Aorta (tissue), 5 donors: ENCODE measurements around the gene DCAF7. TPM values are rescaled to one million over a fixed set of nuclear protein-coding genes. Genes with fewer than 3 reads are reported as not detected.
A peak's percentile ranks its signal among the peaks of the same experiment; 100 is the strongest.

ENCODE experiments used
- ATAC-seq: fragments of 200-7000 bp; cut with Tn5 transposase; one replicate; pipeline ENCODE4 v1.9.1; 2022; ENCODE audit warnings: moderate library complexity; ENCODE audit not compliant: low FRiP score
- DNase-seq, 2 donors: peaks; one replicate each; pipeline ENCODE4 v3.0.0-alpha.2; 2020
- H3K27ac ChIP-seq, 2 donors: one replicate each; pipeline ENCODE4 v1.5.1; 2013; ENCODE audit warnings: low read length in 2 of 2, mild to moderate bottlenecking in 2 of 2, moderate library complexity in 2 of 2, control low read depth in 1 of 2, inconsistent platforms in 1 of 2, low read depth in 1 of 2
- H3K27me3 ChIP-seq, 2 donors: one replicate each; pipeline ENCODE4 v1.6.1; 2013; ENCODE audit warnings: control low read depth in 1 of 2, low read length in 1 of 2, mild to moderate bottlenecking in 1 of 2, moderate library complexity in 1 of 2; ENCODE audit not compliant: insufficient read depth in 2 of 2, control insufficient read depth in 1 of 2
- H3K36me3 ChIP-seq, 2 donors: one replicate each; pipeline ENCODE4 v1.6.1; 2013; ENCODE audit warnings: control low read depth in 1 of 2, low read length in 1 of 2, mild to moderate bottlenecking in 1 of 2; ENCODE audit not compliant: insufficient read depth in 2 of 2, control insufficient read depth in 1 of 2
- H3K4me1 ChIP-seq, 2 donors: one replicate each; pipeline ENCODE4 v1.6.1; 2013; ENCODE audit warnings: low read length in 2 of 2, control low read depth in 1 of 2, mild to moderate bottlenecking in 1 of 2, moderate library complexity in 1 of 2; ENCODE audit not compliant: insufficient read depth in 2 of 2, control insufficient read depth in 1 of 2
- H3K4me3 ChIP-seq, 2 donors: one replicate each; pipeline ENCODE4 v1.5.1; 2013; ENCODE audit warnings: low read length in 2 of 2, control low read depth in 1 of 2, mild to moderate bottlenecking in 1 of 2
- H3K9me3 ChIP-seq: one replicate; pipeline ENCODE4 v1.6.1; 2013; ENCODE audit warnings: mild to moderate bottlenecking, low read length; ENCODE audit not compliant: control insufficient read depth
- WGBS, 2 donors: extraction: QIAGEN DNeasy Blood & Tissue Kit; methylation state at CpG; one replicate each; pipeline ENCODE4 v1.1.7; 2013; 5-methylcytosine and 5-hydroxymethylcytosine counted together
- intact Hi-C, 2 donors: fragments of 100-400 bp; cut with DNase I; formaldehyde crosslinking; loops; one replicate each; pipeline versions ENCODE4 v1.14.2 to v1.15.0; 2022
- polyA plus RNA-seq, 2 donors: library from polyadenylated mRNA; stranded (reverse); fragments of 200-250 nt; gene quantifications; one replicate each; pipeline ENCODE4 v1.2.3, GENCODE V29; 2013
- total RNA-seq, 2 donors: library from RNA; stranded (reverse); fragmentation: NEBNext Ultra II Directional; extraction: Animal tissue kit (Norgen Biotek cat#: 25700); gene quantifications; one replicate each; pipeline ENCODE4 v1.2.1, GENCODE V29; 2021
- donor health status: healthy with polysubstance abuse.
- donor health status: Bipolar disorder and iron deficiency.
- donor health status: DM: no; HTN: no; CAD: no.
- donor health status: DM: no; HTN: no; CAD: no.
- donor health status: DM: yes; HTN: yes; CAD: no.

The DCAF7 gene
- total and polyA plus RNA-seq, 4 donors: 11.0 to 52.7 (median 27.0) TPM

DNA sequence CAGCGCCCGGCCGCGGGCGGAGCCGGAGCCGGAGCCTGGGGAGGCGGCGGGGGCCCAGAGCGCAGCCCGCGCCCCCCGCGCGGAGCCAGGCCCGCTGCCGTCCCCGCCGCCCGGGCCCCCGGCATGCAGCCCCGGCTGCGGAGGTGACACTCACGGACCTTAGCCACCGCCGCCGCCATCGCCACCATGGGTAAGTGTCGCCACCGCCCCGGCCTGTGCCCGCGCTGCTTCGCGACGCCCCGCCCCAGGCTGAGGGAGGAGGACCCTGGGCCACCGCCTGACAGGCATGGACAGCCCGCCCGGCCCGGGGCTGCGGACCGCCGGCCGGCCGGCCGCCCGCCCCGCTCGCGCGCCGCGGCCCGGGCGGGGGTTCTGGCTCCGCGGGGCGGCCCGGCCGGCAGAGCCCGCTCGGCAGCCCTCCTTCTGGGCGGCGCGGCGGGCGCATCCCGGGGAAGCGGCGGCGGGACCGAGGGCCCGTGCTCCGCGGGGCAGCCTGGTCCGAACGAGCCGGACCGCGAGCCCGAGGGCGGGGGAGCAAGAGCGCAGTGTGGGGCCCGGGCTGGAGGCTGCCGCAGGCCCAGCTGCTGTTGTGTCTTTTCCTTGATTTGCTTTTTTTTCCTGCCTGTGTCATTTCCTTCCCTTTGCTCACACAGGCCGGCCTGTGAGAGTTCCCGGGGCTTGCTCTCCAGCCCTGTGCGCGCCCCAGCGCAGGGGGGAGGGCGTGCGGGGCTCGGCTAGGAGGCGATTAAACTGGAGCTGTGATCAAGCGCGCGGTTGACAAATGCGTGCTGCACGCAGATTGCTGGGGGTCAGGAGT lies 72.5 kb downstream of the DCAF7 start:
- intact Hi-C loops: loop anchor here in 1 of 2 donors (5.0 kb wide), 1 partner anchor 75 kb away; no protein-coding TSS in a partner anchor
- ATAC-seq (peak; percentile 1), DNase-seq (peak; percentile 86 to 91)
- peak overlapping the region; percentile 74 to 93 for H3K4me3 ChIP-seq
- peak overlapping the region; percentile 34 to 73 for H3K27ac ChIP-seq
- WGBS, 2 donors: 0 to 1% methylated on average over 58 to 100 of the region's 100 CpGs
- no peaks in the 10 kb centered on the region for H3K27me3 ChIP-seq
- peaks cover 2 to 5% of the 10 kb centered on the region in 2 donors for H3K4me1 ChIP-seq
- H3K36me3 ChIP-seq: no peaks in the 10 kb centered on the region
- no peaks in the 10 kb centered on the region for H3K9me3 ChIP-seq

DNA sequence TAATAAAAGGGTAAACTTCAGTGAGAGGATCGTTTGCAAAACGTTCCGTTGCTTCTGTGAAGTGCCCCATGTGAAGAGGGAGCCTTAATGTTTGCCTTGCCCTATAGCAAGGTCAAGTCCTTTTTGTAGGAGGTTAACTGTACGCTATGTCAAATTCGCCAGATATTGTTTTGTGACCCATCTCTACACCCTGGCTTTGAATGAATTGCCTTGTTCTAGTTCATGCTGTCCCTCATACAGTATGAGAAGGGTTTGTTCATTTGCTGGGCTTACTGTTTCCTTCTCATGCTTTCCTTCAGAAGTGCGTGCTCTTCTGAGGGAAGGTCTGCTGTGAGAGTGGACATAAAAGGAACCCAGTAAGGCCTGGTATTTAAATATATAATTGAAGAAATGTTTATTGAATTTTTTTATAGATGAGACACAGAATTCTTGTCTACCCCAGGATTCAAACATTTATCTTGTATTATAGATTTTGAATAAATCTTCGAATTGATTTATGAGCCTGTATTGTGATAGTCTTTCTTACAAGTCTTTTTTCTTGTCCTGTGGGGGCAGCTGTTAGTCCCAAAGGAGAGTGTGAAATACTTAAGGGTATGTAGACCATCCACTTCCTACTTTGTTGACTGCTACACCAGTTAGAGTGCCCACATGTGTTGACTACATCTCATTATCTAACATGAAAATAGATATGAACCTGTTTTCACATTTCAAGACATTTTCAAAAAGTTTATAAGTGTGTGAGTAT lies 73.7 kb downstream of the DCAF7 start:
- DNase-seq (no peak), ATAC-seq (no peak)
- 49 to 51% methylated on average over 7 of the region's 7 CpGs for WGBS, 2 donors
- H3K4me1 ChIP-seq: peaks cover 2 to 5% of the 10 kb centered on the region in 2 donors
- H3K4me3 ChIP-seq: peak overlapping the region in 1 of 2 donors; percentile 93
- H3K27ac ChIP-seq: no peak overlapping the region
- intact Hi-C loops: loop anchor here in 1 of 2 donors (5.0 kb wide), 1 partner anchor 73 kb away; no protein-coding TSS in a partner anchor
- H3K27me3 ChIP-seq: no peaks in the 10 kb centered on the region
- no peaks in the 10 kb centered on the region for H3K36me3 ChIP-seq
- H3K9me3 ChIP-seq: no peaks in the 10 kb centered on the region

DNA sequence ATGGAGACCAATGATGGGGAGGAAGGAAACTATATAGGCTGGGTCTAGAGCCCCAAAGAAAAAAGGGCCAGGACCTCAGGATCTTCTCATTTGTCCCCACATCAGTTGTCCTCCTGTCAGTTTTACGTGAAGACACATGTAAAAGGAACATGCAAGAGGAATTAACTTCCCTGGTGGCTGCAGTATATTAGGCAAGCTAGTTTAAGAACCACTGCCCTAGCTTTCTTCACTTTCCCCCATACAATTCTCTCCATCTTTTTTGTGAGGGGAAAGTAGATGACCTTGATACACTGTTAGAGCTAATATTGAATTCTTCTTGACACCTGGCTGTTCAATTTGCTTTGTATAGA lies 74.2 kb downstream of the DCAF7 start:
- no peak for ATAC-seq
- WGBS, 2 donors: 73 to 84% methylated on average over 1 of the region's 1 CpG
- Histone ChIP-seq H3K9me3 (no peaks in the 10 kb centered on the region), H3K4me3 (no peak overlapping the region), H3K36me3 (no peaks in the 10 kb centered on the region), H3K4me1 (peaks cover 2 to 5% of the 10 kb centered on the region in 2 donors), H3K27me3 (no peaks in the 10 kb centered on the region), H3K27ac (no peak overlapping the region)
- intact Hi-C loops: loop anchor here in 1 of 2 donors (5.0 kb wide), 1 partner anchor 73 kb away; no protein-coding TSS in a partner anchor
- DNase-seq: no peak

DNA sequence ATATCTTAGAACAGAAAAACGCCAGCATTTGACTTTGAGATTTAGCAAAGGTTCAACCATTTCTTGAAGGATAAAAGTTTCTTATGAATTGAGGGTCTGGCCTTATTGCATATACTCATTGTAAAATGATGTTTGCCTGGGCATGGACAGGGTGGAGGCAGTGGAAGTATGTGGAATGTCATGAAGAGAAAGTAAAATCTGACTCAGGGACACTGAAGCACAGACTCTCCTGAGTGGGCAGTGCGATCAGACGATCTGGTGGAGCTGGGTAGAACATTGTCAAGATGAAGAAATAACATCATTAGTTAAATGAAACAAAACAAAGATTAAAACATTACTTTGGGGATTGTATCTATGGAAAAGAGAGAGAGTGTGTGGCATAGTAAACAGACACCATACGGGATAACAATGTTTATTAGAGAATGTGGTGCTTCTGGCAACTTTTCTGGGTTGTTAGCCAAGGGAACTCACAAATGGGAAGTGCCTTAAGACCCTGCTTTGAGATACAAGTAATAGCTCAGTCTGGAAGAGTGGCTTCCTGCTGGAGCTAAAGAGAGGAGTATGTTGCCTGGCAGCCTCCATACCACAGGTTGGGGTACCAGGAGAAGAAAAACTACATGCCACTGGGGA lies 76.4 kb downstream of the DCAF7 start:
- ATAC-seq (no peak), DNase-seq (no peak)
- Histone ChIP-seq H3K9me3 (no peaks in the 10 kb centered on the region), H3K27me3 (no peaks in the 10 kb centered on the region), H3K4me1 (peaks cover 5 to 7% of the 10 kb centered on the region in 2 donors), H3K27ac (no peak overlapping the region), H3K36me3 (no peaks in the 10 kb centered on the region), H3K4me3 (no peak overlapping the region)
- WGBS, 2 donors: 53 to 55% methylated on average over 4 of the region's 4 CpGs
- intact Hi-C loops: no loop called here

DNA sequence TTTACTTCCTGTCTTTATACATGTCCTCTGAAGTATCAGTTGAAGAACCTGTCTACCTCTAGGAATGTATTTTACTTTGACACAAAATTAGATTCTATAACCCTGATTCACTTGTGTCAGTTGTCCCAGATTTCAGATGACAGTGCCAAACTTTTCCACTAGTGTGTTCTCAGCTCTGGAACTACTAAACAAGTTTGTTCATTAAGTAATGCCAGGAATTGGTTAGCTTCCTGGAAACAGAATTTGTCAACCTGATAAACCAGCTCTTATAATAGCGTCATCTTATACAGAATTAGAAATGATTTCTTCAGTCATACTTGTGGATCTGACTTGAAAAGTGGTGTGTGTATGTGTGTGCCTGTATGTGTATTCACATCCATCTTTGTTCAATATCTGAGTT lies 79.3 kb downstream of the DCAF7 start:
- Histone ChIP-seq H3K27ac (no peak overlapping the region), H3K4me1 (peaks cover 5 to 6% of the 10 kb centered on the region in 2 donors), H3K27me3 (no peaks in the 10 kb centered on the region), H3K4me3 (no peak overlapping the region), H3K9me3 (no peaks in the 10 kb centered on the region), H3K36me3 (peaks cover 5 to 6% of the 10 kb centered on the region in 2 donors)
- ATAC-seq (no peak), DNase-seq (no peak)
- intact Hi-C loops: no loop called here
- WGBS, 2 donors: 45 to 59% methylated on average over 1 of the region's 1 CpG

DNA sequence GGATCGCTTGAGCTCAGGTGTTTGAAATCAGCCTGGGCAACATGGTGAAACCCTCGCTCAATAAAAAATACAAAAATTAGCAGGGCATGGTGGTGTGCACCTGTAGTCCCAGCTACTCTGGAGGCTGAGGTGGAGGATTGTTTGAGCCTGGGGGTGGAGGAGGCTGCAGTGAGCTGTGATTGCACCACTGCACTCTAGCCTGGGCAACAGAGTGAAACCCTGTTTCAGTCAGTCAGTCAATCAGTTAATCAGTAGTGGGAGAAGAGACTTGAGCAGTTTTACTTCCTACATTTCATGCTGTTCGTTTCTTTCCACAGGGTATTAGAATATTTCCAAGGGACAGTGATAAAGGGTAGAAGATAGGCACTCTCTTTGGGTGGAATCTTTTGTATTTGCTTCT lies 80.8 kb downstream of the DCAF7 start:
- Histone ChIP-seq H3K9me3 (no peaks in the 10 kb centered on the region), H3K4me1 (peaks cover 2 to 5% of the 10 kb centered on the region in 2 donors), H3K4me3 (no peak overlapping the region), H3K27ac (no peak overlapping the region), H3K36me3 (peaks cover 7 to 8% of the 10 kb centered on the region in 2 donors), H3K27me3 (no peaks in the 10 kb centered on the region)
- DNase-seq (no peak), ATAC-seq (no peak)
- WGBS, 2 donors: 91 to 92% methylated on average over 3 of the region's 3 CpGs
- intact Hi-C loops: no loop called here

DNA sequence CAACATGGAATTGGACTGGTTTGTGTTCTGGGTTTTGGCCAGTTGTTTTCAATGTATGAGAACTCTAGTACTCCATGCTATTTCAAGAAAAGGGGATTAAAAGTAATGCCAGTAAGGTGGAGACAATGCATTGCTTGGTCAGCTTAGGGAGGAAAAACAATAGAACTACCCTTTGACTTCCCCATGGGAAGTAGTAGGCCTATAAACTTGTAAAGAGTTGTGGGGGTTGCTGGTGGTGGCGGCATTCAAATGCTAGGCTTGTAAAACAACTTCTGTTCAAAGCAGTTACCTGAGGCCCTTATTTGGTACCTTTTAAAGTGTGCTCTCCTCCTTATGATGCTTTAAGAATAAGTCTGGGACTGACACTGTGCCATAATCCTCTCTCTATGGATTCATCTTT lies 81.3 kb downstream of the DCAF7 start:
- H3K27ac ChIP-seq: no peak overlapping the region
- no peaks in the 10 kb centered on the region for H3K9me3 ChIP-seq
- H3K4me1 ChIP-seq: peaks cover 2 to 3% of the 10 kb centered on the region in 2 donors
- intact Hi-C loops: no loop called here
- H3K4me3 ChIP-seq: no peak overlapping the region
- WGBS, 2 donors: 95 to 99% methylated on average over 1 of the region's 1 CpG
- no peaks in the 10 kb centered on the region for H3K27me3 ChIP-seq
- no peak for ATAC-seq
- no peak for DNase-seq
- peaks cover 7 to 8% of the 10 kb centered on the region in 2 donors for H3K36me3 ChIP-seq

DNA sequence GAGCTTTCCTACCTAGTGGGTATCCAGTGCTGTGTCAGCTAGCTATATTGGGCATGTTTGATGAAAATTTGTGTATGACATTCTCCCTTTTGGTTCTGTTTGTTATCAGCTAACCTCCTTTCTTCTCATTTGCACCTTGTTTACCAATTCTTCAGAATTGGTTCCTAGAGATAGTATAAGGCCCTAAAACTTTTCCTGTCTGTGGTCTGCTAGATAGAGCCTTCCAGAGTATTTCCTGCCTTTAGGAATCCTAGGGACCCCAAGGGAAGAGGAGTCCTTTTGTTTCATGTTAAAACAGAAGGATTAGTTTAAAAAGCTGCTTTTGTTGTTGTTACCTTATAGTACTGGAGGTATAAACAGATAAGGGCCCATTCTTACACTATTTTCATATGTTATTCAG lies 83.5 kb downstream of the DCAF7 start:
- H3K9me3 ChIP-seq: no peaks in the 10 kb centered on the region
- intact Hi-C loops: no loop called here
- peaks cover 7 to 8% of the 10 kb centered on the region in 2 donors for H3K36me3 ChIP-seq
- ATAC-seq: no peak
- no peak overlapping the region for H3K4me3 ChIP-seq
- H3K27ac ChIP-seq: no peak overlapping the region
- DNase-seq: no peak
- peaks cover 2 to 3% of the 10 kb centered on the region in 2 donors for H3K4me1 ChIP-seq
- H3K27me3 ChIP-seq: no peaks in the 10 kb centered on the region
